K562 (cell line): Measurements from ENCODE around the gene CMTM8. TPM values are rescaled to one million over a fixed set of nuclear protein-coding genes. Genes with fewer than 3 reads are reported as not detected.

Experiments used
- ATAC-seq: fragments of 200-7000 bp; cut with Tn5 transposase; 3 replicates; pipeline ENCODE4 v1.9.1; 2020; ENCODE audit warnings: moderate library complexity
- BruUV-seq: library from RNA; stranded (reverse); fragments of 400-500 nt; replicated peaks from 2 replicates; lab custom pipeline; 2021; lab: Mats Ljungman, UMichigan
- CTCF ChIA-PET: fragments of 300-600 bp; formaldehyde crosslinking; extraction: SDS; loops from one replicate; lab custom pipeline; 2021; ENCODE audit warnings: low intra/inter-chr PET ratio; lab: Yijun Ruan, JAX
- POLR2A ChIA-PET: fragments of 300-600, 350-650 bp; sonication (Branson Sonifier 250); formaldehyde crosslinking; extraction: SDS; loops from one replicate; lab custom pipeline; 2021; ENCODE audit warnings: antibody characterized with exemption, inconsistent platforms; lab: Yijun Ruan, JAX
- DNase-seq, 4 experiments: peaks; one replicate each; pipeline versions ENCODE4 v3.0.0 to v3.0.0-alpha.2; 2011 to 2018; ENCODE audit warnings: low spot score in 3 of 4, mixed read lengths in 3 of 4; ENCODE audit errors: extremely low read depth in 1 of 4
- FAIRE-seq: peaks from 2 replicates; lab custom pipeline; 2011; peaks lifted over from hg19 to GRCh38; lab: Jason Lieb, UNC
- H2AFZ ChIP-seq: 2 replicates; pipeline ENCODE4 v1.6.0; 2011; ENCODE audit warnings: low read depth, low read length, control low read depth, inconsistent platforms
- H3K27ac ChIP-seq: fragments of 200-600 bp; 3 replicates; pipeline ENCODE4 v1.8.0; 2011; ENCODE audit warnings: low read depth, mild to moderate bottlenecking, control low read depth, inconsistent platforms, low read length, moderate library complexity, mixed read lengths; ENCODE audit errors: extremely low read depth
- H3K27me3 ChIP-seq, 2 experiments: fragments of 300-600 bp in 1 of 2; 2 replicates in 1 of 2; 3 replicates in 1 of 2; pipeline versions ENCODE4 v1.6.0 to v1.8.0; 2011; ENCODE audit warnings: inconsistent platforms in 2 of 2, low read length in 2 of 2, mild to moderate bottlenecking in 1 of 2, mixed read lengths in 1 of 2, moderate library complexity in 1 of 2; ENCODE audit not compliant: control insufficient read depth in 2 of 2, insufficient read depth in 2 of 2
- H3K36me3 ChIP-seq: fragments of 300-600 bp; 3 replicates; pipeline ENCODE4 v1.8.0; 2011; ENCODE audit warnings: mild to moderate bottlenecking, low read length, inconsistent platforms; ENCODE audit not compliant: control insufficient read depth, insufficient read depth
- H3K4me1 ChIP-seq, 2 experiments: fragments of 200-600 bp in 1 of 2; replicated peaks in 1 of 2; 2 replicates in 1 of 2; 3 replicates in 1 of 2; pipeline versions ENCODE4 v1.5.1 to v1.8.0; 2011; ENCODE audit warnings: inconsistent platforms in 2 of 2, low read length in 2 of 2, mild to moderate bottlenecking in 1 of 2, mixed read lengths in 1 of 2, moderate library complexity in 1 of 2; ENCODE audit not compliant: control insufficient read depth in 2 of 2, insufficient read depth in 2 of 2
- H3K4me2 ChIP-seq: 2 replicates; pipeline ENCODE4 v1.6.1; 2011; ENCODE audit warnings: low read length, control low read depth, inconsistent platforms, mixed read lengths; ENCODE audit not compliant: insufficient read depth
- H3K4me3 ChIP-seq: fragments of 200-600 bp; sonication (generic), shearing (Covaris generic); 2 replicates; pipeline ENCODE4 v1.5.1; 2016; ENCODE audit warnings: control low read depth, inconsistent platforms
- H3K79me2 ChIP-seq: fragments of 200-600 bp; 3 replicates; pipeline ENCODE4 v1.8.0; 2011; ENCODE audit warnings: low read length, inconsistent platforms; ENCODE audit not compliant: control insufficient read depth, insufficient read depth
- H3K9ac ChIP-seq, 2 experiments: 2 replicates each; pipeline versions ENCODE4 v1.6.0 to v1.6.1; 2011; ENCODE audit warnings: low read depth in 2 of 2, low read length in 2 of 2, control low read depth in 1 of 2, inconsistent platforms in 1 of 2, mild to moderate bottlenecking in 1 of 2, mixed read lengths in 1 of 2; ENCODE audit not compliant: insufficient read depth in 1 of 2
- H3K9me1 ChIP-seq: one replicate; pipeline ENCODE4 v1.6.0; 2011; ENCODE audit warnings: inconsistent platforms, mild to moderate bottlenecking, low read length, moderate library complexity; ENCODE audit not compliant: control insufficient read depth, insufficient read depth
- H3K9me3 ChIP-seq: replicated peaks from 2 replicates; pipeline ENCODE4 v1.5.1; 2011; ENCODE audit warnings: low read depth, low read length, inconsistent platforms; ENCODE audit not compliant: control insufficient read depth, insufficient read depth
- H4K20me1 ChIP-seq: replicated peaks from 2 replicates; pipeline ENCODE4 v1.6.1; 2011; ENCODE audit warnings: low read length, inconsistent platforms, mixed read lengths; ENCODE audit not compliant: control insufficient read depth, insufficient read depth
- ADNP ChIP-seq: fragments of 200-800 bp; sonication (Bioruptor generic); IDR thresholded peaks from 2 replicates; pipeline ENCODE4 v1.6.1; 2016; ENCODE audit warnings: missing genetic modification characterization, missing compliant biosample characterization
- ELF1 ChIP-seq: fragments of 200-800 bp; sonication (Bioruptor generic); IDR thresholded peaks from 2 replicates; pipeline ENCODE4 v1.6.1; 2016; ENCODE audit warnings: missing genetic modification characterization, missing compliant biosample characterization
- EP400 ChIP-seq: fragments of 450-650 bp; IDR thresholded peaks from 2 replicates; pipeline ENCODE4 v1.6.1; 2017; ENCODE audit warnings: antibody characterized with exemption, mild to moderate bottlenecking, moderate library complexity
- ESRRB ChIP-seq: fragments of 250-450 bp; sonication (Bioruptor Pico); IDR thresholded peaks from 2 replicates; pipeline ENCODE4 v1.5.0; 2020; ENCODE audit warnings: mild to moderate bottlenecking, moderate library complexity, borderline replicate concordance
- HSF4 ChIP-seq: fragments of 250-450 bp; sonication (Bioruptor Pico); IDR thresholded peaks from 2 replicates; pipeline ENCODE4 v2.1.2; 2022; ENCODE audit warnings: mild to moderate bottlenecking, moderate library complexity, borderline replicate concordance
- ILF3 ChIP-seq: fragments of 450-650 bp; IDR thresholded peaks from 2 replicates; pipeline ENCODE4 v1.6.1; 2018; ENCODE audit warnings: antibody characterized with exemption, mild to moderate bottlenecking, moderate library complexity, borderline replicate concordance
- IRF1 ChIP-seq: sonication (generic); formaldehyde crosslinking; IDR thresholded peaks from 2 replicates; pipeline ENCODE4 v1.8.0; 2022; ENCODE audit warnings: missing genetic modification reagents, mild to moderate bottlenecking, borderline replicate concordance
- KDM2B ChIP-seq: fragments of 250-450 bp; sonication (Bioruptor Pico); IDR thresholded peaks from 2 replicates; pipeline ENCODE4 v1.8.0; 2021; ENCODE audit warnings: mild to moderate bottlenecking, moderate library complexity
- KLF10 ChIP-seq: fragments of 250-450 bp; sonication (Bioruptor Pico); IDR thresholded peaks from 2 replicates; pipeline ENCODE4 v1.6.1; 2021; ENCODE audit warnings: matching md5 sums
- KLF6 ChIP-seq: fragments of 250-450 bp; sonication (Bioruptor Pico); IDR thresholded peaks from 2 replicates; pipeline ENCODE4 v1.4.0; 2020; ENCODE audit warnings: mild to moderate bottlenecking, moderate library complexity, borderline replicate concordance
- MAZ ChIP-seq, 2 experiments: fragments of 450-650 bp in 1 of 2; sonication (generic) in 1 of 2; formaldehyde crosslinking; IDR thresholded peaks in 1 of 2; conservative IDR thresholded peaks in 1 of 2; 2 replicates each; pipeline versions ENCODE4 v1.4.0 to v1.5.0; 2020; ENCODE audit warnings: mild to moderate bottlenecking in 1 of 2, missing genetic modification reagents in 1 of 2
- NR4A1 ChIP-seq, 2 experiments: fragments of 250-450 bp in 1 of 2; fragments of 450-650 bp in 1 of 2; sonication (Bioruptor Pico) in 1 of 2; IDR thresholded peaks; 2 replicates each; pipeline versions ENCODE4 v1.4.0 to v1.6.1; 2016 to 2020; ENCODE audit warnings: mild to moderate bottlenecking in 2 of 2, missing compliant biosample characterization in 1 of 2, missing genetic modification characterization in 1 of 2, moderate library complexity in 1 of 2
- PHF21A ChIP-seq: fragments of 450-650 bp; IDR thresholded peaks from 2 replicates; pipeline ENCODE4 v1.6.1; 2017; ENCODE audit warnings: low read depth, borderline replicate concordance
- POLR2H ChIP-seq: IDR thresholded peaks from 2 replicates; pipeline ENCODE4 v1.6.1; 2016; ENCODE audit warnings: missing genetic modification characterization, low read depth, mild to moderate bottlenecking, control low read depth, missing compliant biosample characterization, moderate library complexity
- RAD21 ChIP-seq, 2 experiments: fragments of 250-450 bp in 1 of 2; fragments of 450-650 bp in 1 of 2; sonication (Bioruptor Pico) in 1 of 2; formaldehyde crosslinking in 1 of 2; IDR thresholded peaks in 1 of 2; conservative IDR thresholded peaks in 1 of 2; 2 replicates each; pipeline versions ENCODE4 v1.4.0 to v1.8.0; 2020 to 2022; ENCODE audit warnings: mild to moderate bottlenecking in 2 of 2, moderate library complexity in 1 of 2
- SMAD2 ChIP-seq: fragments of 150-350 bp; IDR thresholded peaks from 2 replicates; pipeline ENCODE4 v1.6.1; 2014; ENCODE audit warnings: low read depth, mild to moderate bottlenecking, low read length
- U2AF1 ChIP-seq: fragments of 200-400 bp; formaldehyde crosslinking; optimal IDR thresholded peaks from 2 replicates; pipeline ENCODE3; 2017; ENCODE audit warnings: mild to moderate bottlenecking, low read depth, low read length, moderate library complexity
- WHSC1 ChIP-seq: IDR thresholded peaks from one replicate; pipeline ENCODE4 v1.6.1; 2012; ENCODE audit warnings: low read length, control low read depth, inconsistent platforms
- ZNF79 ChIP-seq: fragments of 250-450 bp; sonication (Bioruptor Pico); IDR thresholded peaks from 2 replicates; pipeline ENCODE4 v1.4.0; 2020; ENCODE audit warnings: low read depth, mild to moderate bottlenecking, moderate library complexity
- ZSCAN29 ChIP-seq: fragments of 450-650 bp; IDR thresholded peaks from 2 replicates; pipeline ENCODE4 v1.6.1; 2017
- WGBS: fragments of 100-300 bp; shearing (Covaris generic); methylation state at CpG from one replicate; pipeline ENCODE4 v1.1.6; 2016; ENCODE audit warnings: low coverage, mixed read lengths; ENCODE audit not compliant: insufficient coverage; ENCODE audit errors: missing lambda C conversion rate; 5-methylcytosine and 5-hydroxymethylcytosine counted together
- in situ Hi-C: fragments of 300-500 bp; cut with MboI; formaldehyde crosslinking; loops from 4 replicates; pipeline ENCODE4 v1.15.0; 2018; ENCODE audit warnings: inconsistent platforms, mixed read lengths
- intact Hi-C: fragments of 100-400 bp; cut with micrococcal nuclease; formaldehyde crosslinking; loops from 2 replicates; pipeline ENCODE4 v1.14.2; 2022
- polyA plus RNA-seq, 8 experiments: library from polyadenylated mRNA; depleted of rRNA in 4 of 8; stranded (reverse) in 5 of 8; unstranded in 3 of 8; fragments of >200 nt; fragmentation: Nextera tagmentation in 2 of 8; fragmentation: Illumina TruSeq in 1 of 8; extraction: Ambion mirVana in 2 of 8; extraction: Trizol in 1 of 8; gene quantifications; 2 replicates each; pipeline versions ENCODE4 v1.2.1 to v1.2.3, GENCODE V29; 2011 to 2014; ENCODE audit warnings: inconsistent platforms in 1 of 8, missing spikeins in 1 of 8
- total RNA-seq, 7 experiments: library from RNA; depleted of rRNA in 6 of 7; stranded (reverse); fragments of >200 nt in 6 of 7; fragmentation: Illumina TruSeq in 2 of 7; extraction: Trizol in 2 of 7; gene quantifications; 2 replicates each; pipeline versions ENCODE4 v1.2.1 to v1.2.3, GENCODE V29; 2011 to 2021; ENCODE audit warnings: low replicate concordance in 1 of 7

The CMTM8 gene
- total and polyA plus RNA-seq, 9 of the 15 experiments (the other 6 are each of a cell fraction or from before 2014, with no cell fraction given): not detected

GRCh38 chr3:32387512-32387911, 149.0 kb downstream of the CMTM8 start:
- H3K27ac ChIP-seq: no peak overlapping the region
- POLR2A ChIA-PET: no interaction called here
- no peak overlapping the region for H2AFZ ChIP-seq
- peaks cover 2 to 12% of the 10 kb centered on the region in 2 experiments; a peak in 2 of 5 replicates for H3K4me1 ChIP-seq
- ATAC-seq (no peak), FAIRE-seq (no peak), DNase-seq (no peak)
- H3K36me3 ChIP-seq: no peaks in the 10 kb centered on the region
- no peaks in the 10 kb centered on the region for H4K20me1 ChIP-seq
- no peaks in the 10 kb centered on the region for H3K9me3 ChIP-seq
- CTCF ChIA-PET: no interaction called here
- in situ Hi-C loops: no loop called here
- WGBS: 0% methylated on average over 2 of the region's 2 CpGs
- H3K27me3 ChIP-seq: peaks cover 20 to 43% of the 10 kb centered on the region in 2 experiments
- no TSS peak for BruUV-seq
- intact Hi-C loops: no loop called here
- no peak overlapping the region for H3K4me2 ChIP-seq
- H3K9ac ChIP-seq: no peak overlapping the region
- no peak overlapping the region for H3K4me3 ChIP-seq
- H3K9me1 ChIP-seq: no peaks in the 10 kb centered on the region
- no peaks in the 10 kb centered on the region for H3K79me2 ChIP-seq
- TF ChIP-seq SMAD2 (no peak), U2AF1 (no peak), WHSC1 (no peak), RAD21 (CRISPR knock-in tag; conservative IDR thresholded peaks at IDR 0.05 in 1 of 2, IDR thresholded peaks at IDR 0.05 in 1 of 2) (no peak), KLF10 (no peak), ESRRB (CRISPR knock-in tag) (no peak), KLF6 (CRISPR knock-in tag) (no peak), MAZ (CRISPR knock-in tag; conservative IDR thresholded peaks at IDR 0.05 in 1 of 2, IDR thresholded peaks at IDR 0.05 in 1 of 2) (no peak), ZNF79 (CRISPR knock-in tag) (no peak), ADNP (tag) (no peak), IRF1 (CRISPR knock-in tag) (no peak), KDM2B (no peak), ILF3 (no peak), HSF4 (CRISPR knock-in tag) (no peak), EP400 (no peak), POLR2H (tag) (no peak), PHF21A (no peak), NR4A1 (CRISPR knock-in tag; IDR thresholded peaks at IDR 0.05) (no peak), NR4A1 (tag; IDR thresholded peaks at IDR 0.05) (no peak), ZSCAN29 (no peak), ELF1 (no peak)
- TF ChIP-seq, all 486 proteins: peak for 0
